NCI-H82 treated with DMSO at 0.1 percent for 48 hours (cell line): ENCODE data around the gene TANGO6.
"Not testable (repeated sequence)": the region's sequence is repeated elsewhere in the genome, so short reads cannot be mapped to it uniquely, and the experiment has no call there.

ENCODE experiments used
- DNase-seq: peaks from one replicate; lab custom pipeline; 2025; ENCODE audit not compliant: unreplicated experiment; lab: John Stamatoyannopoulos, UW

Gene TANGO6

DNA sequence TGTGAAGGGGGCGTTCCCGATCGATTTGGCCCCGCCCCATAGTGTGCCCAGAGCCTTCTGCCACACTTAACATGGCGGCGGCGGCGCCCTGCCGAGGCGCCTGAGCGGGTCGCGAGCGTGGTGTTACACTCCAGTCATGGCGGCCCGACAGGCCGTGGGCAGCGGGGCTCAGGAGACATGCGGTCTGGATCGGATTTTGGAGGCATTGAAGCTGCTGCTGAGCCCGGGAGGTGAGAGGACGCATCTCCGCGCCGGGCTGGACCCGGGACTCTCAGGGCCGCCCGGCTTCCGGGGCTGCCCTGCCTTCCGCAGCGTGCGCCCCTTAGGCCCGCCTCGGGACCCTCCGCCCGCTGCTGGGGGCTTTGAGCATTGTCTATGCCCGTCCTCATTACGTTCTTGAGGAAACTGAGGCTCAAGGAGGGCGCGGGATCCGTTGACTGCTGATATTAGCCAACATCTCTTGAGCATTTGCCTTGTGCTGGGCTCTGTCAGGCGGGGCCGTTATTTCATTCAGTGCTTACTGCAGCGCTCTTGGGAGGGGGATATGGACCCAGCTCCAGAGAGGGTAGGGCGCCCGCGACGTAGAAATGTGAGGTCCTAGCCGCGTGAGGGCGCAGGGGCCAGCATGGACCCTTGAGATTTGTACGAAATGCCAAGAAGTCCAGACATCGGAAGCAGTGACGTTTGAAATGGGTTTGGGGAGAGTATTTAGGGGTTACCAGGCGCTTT is at the start of gene TANGO6:
Gene TANGO6 (plus strand): TSS at position 50 of the 729 bp plus-strand sequence. CDS start 87 bp downstream, at position 137.
- DNase-seq, result peak; percentile 71

DNA sequence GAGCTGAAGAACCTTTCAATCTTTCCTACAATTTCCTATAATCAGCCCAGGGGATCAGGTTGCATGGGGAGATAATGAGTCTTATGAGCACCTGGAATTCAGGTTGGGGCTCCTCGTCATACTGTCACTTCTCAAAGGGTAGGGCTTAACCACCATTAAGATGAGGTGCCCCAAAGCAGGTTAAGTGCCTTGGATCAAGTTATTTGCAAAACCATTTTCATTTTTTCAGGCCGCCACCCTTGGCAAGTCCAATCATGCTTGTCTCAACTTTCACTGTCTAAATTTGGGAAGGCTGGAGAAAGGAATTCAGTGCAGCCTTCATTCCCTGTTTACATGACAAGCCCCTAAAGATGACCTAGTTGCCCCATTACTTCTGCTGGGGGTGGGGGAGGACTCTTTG is 44.9 kb upstream of the TANGO6 start:
- no peak for DNase-seq

DNA sequence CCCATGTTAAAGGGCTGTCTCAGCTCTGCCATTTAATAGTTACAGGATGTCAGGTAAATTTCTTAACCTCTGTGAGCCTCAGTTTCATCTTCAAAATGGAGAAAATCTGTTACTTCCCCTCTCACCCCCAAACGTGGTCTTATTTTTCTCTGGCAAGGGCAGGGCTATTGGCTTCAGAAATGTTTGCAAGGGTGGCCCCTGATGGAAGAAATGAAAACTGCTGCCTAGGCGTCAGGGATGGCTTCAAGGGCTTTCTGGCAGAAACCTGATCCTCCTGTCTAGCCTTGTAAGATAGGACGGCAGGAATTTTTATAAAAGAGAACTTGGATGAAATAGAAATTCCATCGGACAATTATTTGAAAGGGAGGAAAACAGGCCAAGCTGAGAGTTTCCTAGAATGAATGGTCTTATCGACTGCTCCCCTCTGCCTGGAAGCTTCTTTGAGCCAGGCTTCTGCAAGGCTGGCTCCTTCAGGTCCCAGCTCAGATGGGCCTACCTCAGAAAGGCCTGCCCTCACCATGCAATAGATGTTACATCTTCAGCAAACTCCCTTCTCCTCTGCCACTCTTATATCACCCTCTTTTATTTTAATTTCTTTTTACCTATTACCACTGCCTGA is 43.0 kb upstream of the TANGO6 start:
- no peak for DNase-seq

DNA sequence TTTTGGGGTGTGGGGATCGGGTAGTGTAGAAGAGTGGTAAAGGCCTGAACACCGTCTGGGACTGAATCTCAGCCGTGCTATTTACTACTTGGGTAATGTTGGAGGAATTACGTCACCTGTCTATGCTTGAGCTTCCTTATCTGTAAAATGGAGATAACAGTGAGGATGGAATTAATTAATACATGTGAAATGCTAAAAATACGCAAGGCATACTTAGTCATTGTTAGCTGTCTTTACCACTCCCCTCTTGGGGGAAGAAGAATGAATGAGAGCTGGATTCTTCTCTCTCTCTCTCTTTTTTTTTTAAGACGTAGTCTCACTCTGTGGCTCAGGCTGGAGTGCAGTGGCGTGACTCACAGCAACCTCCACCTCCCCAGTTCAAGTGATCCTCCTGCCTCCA is 41.1 kb upstream of the TANGO6 start:
- DNase-seq, result no peak

DNA sequence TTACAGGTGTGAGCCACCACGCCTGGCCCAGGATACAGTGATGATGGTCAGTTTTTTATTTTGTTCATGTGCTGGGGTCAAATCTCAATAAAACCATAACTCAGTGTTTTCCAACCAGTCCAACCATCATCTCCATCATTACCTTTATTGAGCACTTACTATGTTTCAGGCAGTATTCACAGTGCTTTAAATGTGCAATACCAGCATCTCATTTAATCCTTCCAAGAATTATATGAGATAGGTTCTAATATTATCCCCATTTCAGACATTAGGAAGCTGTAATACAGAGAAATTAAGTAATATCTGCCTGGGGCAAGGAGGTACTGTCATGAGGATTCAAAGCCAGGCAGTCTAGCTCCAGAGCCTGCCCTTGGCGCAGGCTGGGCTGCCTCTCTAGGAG is 36.9 kb upstream of the TANGO6 start:
- DNase-seq, result no peak

DNA sequence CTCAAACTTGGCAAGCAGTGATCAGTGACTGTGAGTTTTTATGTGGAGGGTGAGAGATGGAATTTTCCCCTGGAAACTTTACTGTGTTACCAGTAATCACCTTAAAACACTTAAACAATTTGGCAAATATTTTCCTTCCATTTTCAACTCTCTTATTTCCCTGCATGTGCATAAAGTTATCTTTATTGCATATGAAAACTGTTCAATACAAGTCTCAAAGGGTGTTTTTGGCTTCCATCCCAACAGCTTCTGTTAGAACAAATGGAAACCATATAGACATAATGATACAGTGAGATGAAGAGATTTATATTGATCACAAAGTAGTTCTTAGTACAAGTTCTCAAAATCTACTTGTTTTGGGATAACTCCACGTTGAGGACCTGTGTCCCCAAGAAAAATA is 36.4 kb upstream of the TANGO6 start:
- DNase-seq, result no peak

DNA sequence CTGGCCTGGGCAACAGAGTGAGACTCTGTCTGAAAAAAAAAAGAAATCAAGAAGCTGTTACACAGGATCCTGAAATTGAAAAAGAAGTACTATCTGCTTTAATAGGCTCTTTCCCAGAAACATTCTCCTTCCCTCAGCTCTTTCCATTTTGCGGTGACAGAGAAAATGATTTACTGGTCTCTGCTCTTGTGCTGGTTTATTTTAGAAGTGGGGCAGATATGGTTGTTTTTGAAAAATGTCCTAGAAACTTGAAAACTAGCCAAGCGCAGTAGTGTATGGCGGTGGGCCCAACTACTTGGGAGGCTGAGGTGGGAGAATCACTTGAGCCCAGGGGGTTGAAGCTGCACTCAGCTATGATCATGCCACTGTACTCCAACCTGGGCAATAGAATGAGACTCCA is 28.8 kb upstream of the TANGO6 start:
- DNase-seq, result no peak

DNA sequence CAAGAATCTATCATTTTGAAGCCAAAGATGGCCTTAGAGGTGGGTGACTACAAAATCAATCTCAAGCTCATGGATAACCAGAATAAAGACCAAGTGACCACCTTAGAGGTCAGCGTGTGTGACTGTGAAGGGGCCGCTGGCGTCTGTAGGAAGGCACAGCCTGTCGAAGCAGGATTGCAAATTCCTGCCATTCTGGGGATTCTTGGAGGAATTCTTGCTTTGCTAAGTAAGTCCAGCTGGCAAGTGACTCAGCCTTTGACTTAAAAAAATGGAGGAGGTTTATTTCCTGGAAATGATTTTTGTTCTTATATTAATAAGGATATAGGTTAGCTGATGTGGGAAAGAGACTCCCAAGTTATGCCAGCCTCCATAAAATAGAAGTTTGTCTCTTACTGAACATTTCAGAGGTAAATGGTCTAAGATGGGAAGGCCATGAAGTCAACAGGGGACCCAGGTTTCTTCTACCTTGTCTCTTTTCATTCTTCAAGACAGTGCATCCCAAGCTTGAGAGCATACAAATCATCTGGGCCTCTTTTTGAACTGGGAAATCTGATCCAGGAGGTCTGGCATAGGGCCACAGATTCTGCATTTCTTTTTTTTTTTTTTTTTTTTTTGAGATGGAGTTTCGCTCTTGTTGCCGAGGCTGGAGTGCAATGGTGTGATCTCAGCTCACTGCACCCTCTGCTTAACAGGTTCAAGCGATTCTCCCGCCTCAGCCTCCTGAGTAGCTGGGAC is 19.8 kb upstream of the TANGO6 start:
- no peak for DNase-seq

DNA sequence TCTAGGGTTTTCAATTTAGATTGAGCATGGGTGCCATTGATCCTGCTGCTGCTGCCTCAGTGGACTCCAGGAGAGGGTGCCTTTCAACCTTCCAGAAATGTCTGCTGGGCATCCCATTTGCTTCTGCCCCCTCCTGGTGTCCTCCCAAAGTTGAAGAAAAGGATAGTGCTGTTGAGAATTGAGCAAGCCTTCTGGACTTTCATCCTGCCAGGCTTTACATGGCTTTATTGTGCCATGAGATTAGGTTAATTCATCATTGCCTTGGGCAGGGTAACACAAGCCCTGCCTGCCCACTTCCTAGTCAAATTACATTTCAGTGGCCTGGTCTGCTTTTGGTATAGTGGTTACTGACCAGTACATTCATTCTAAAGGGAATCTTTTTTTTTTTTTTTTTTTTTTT is 17.9 kb upstream of the TANGO6 start:
- no peak for DNase-seq

DNA sequence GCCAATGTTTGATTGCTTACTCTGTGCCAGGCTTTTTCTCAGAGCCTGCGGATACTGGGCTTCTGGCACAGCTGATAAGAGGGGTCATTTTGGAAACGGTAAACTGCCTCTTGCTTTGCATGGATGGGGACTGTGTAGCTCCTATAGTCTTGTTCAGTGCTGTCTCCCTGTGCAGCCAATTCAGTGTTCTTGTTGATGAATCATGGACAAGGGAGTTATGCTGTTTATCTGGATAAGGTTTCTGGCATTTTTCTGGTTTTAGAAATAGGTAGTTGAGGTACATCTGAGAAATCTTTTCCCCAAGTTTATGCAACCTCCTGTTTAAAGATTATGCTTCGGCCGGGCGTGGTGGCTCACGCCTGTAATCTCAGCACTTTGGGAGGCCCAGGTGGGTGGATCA is 16.7 kb upstream of the TANGO6 start:
- no peak for DNase-seq

DNA sequence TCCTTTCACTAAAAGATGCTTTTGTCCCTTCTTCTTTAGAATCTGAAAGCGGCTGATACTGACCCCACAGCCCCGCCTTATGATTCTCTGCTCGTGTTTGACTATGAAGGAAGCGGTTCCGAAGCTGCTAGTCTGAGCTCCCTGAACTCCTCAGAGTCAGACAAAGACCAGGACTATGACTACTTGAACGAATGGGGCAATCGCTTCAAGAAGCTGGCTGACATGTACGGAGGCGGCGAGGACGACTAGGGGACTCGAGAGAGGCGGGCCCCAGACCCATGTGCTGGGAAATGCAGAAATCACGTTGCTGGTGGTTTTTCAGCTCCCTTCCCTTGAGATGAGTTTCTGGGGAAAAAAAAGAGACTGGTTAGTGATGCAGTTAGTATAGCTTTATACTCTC is 10.1 kb upstream of the TANGO6 start:
- no peak for DNase-seq

DNA sequence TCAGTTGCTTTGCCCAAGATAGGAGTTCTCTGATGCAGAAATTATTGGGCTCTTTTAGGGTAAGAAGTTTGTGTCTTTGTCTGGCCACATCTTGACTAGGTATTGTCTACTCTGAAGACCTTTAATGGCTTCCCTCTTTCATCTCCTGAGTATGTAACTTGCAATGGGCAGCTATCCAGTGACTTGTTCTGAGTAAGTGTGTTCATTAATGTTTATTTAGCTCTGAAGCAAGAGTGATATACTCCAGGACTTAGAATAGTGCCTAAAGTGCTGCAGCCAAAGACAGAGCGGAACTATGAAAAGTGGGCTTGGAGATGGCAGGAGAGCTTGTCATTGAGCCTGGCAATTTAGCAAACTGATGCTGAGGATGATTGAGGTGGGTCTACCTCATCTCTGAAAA is 8.8 kb upstream of the TANGO6 start:
- DNase-seq, result no peak

DNA sequence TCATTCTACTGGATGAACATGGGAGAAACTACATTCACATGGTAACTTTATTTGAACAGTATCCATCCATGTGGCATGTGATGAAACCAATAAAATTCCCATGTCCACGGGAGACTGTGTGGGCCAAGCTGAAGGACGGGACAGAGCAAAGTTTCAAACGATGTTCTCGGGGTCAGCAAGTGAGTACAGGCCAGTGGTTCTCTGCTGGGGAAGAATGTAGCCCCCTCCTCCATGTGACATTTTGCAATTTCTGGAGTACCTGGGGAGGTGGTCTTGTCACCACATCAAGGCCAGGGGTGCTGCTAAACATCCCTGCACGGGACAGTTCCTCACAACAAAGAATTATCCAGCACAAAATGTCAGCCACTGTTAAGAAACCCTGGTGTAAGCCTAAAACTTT is 7.4 kb upstream of the TANGO6 start:
- DNase-seq, result no peak

DNA sequence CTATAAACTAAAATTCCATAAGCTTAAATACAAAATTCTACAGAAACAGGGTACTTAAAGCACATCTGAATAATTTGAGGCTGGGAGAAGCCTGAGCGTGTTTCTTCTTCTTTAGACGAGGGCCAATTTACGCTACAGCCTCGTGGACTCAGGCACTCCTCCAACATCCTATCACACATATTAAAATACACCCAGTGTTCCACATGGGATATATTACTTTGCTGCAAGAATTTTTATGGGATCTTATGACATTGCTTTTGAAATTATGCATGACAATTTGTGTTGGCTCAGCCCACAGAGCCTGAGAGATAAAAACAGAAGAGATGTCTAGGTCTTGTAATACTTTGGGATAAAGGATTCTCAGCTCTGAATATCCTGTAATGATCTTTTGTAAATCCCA is 3.5 kb upstream of the TANGO6 start:
- no peak for DNase-seq

DNA sequence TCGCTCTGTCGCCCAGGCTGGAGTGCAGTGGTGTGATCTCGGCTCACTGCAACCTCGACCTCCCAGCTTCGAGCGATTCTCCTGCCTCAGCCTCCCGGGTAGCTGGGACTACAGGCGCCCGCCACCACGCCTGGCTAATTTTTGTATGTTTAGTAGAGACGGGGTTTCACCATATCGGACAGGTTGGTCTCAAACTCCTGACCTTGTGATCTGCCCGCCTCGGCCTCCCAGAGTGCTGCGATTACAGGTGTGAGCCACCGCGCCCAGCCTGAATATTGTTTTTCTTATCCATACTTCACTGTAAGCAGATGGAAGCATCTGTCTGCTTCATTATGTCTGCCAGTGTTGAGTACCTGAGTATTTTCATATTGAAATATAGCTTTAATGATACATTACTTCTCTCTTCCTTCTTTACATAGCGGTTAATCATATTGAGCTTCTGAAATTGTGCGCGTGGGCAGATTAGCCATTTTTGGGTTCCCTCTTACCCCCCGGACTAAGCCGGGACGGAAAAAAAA is 308 bp upstream of the TANGO6 start:
- DNase-seq, result not testable (repeated sequence)

DNA sequence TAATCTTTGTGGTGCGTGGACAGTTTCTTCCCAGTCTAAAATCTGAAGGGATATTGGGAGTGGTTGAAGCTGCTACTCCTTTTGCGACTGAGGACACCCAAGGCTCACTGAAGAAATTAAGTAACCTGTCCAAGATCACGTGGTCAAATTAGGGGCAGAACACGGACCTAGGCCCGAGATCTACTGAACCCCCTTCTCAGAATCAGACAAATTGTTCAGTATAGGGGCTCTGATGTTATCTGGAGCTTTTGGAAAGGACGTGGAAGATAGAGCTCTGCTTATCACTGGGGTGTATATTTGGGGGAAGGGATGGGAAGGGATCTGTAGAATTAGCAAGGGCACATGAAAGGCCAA is 857 bp downstream of the TANGO6 start:
- no peak for DNase-seq

DNA sequence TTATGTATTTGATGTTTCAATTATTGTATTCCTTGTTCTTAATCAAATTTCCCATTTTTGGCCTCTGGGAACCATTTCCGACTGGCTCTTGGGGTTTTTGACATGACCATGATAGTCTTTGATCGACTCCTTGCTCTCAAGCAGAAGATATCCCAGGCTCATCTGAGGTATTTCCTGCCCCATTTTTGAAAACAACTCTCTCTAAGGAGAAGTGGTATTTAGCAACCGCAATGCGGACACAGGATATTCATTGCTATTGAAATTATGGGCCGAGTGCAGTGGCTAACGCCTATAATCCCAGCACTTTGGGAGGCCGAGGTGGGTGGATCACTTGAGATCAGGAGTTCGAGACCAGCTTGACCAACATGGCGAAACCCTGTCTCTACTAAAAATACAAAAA is 5.5 kb downstream of the TANGO6 start:
- no peak for DNase-seq

DNA sequence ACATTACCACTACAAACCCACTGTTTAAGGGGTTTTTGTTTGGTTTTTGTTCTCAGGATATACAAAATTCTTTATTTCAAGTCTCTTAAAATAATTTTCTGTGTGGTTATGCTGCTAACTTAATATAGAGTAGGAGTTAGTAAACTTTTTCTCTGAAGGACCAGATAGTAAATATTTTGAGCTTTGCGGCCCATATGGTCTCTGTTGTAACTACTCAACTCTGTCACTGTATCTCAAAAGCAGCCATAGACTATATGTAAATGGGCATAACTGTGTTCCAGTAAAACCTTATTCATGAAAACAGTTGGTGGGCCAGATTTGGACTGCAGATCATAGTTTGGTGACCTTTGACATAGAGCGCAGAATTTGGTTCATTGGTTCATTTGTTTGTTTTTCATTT is 7.2 kb downstream of the TANGO6 start:
- DNase-seq, result no peak

DNA sequence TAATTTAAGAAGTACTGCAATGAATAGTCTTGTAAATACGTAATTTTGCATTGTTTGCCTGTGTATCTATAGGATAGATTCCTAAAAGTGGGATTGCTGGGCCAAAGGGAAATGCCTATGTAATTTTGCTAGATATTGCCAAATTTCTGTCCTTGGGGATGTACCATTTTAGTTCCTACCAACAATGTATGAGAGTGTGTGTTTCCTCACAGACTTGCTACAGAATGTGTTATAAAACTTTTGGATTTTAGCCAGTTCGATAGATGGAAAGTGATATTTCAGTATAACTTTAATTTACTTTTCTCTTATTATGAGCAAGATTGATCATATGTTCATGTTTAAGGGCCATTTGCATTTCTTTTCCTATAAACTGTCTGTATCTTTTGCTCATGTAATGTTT is 8.3 kb downstream of the TANGO6 start:
- no peak for DNase-seq

DNA sequence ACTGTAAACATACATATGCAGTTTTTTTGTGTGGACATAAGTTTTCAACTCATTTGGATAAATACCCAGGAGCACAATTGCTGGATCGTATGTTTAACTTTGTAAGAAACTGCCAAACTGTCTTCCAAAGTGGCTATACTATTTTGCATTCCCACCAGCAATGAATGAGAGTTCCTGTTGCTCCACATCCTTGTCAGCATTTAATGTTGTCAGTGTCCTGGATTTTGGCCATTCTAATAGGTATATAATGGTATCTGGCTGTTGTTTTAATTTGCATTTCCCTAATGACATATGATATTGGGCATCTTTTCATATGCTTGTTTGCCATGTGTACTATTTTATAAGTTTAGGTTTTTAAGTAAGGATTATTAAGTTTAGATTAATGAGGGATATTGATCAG is 14.1 kb downstream of the TANGO6 start:
- DNase-seq, result no peak

DNA sequence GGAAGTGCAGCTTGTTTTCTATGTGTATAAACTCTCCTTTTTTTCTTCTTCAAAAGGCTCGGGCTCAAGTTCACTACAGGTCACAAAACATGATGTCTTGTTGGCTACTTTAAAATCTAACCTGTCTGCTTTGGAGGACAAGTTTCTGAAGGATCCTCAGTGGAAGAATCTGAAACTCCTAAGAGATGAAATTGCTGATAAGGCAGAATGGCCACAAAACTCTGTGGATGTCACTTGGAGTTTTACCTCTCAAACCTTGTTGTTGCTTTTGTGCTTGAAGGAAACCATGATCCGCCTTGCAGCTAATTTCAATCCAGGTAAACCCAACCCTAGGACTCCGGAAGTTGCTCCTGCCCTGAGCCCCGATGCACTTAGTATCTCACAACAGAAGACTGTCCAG is 16.5 kb downstream of the TANGO6 start:
- no peak for DNase-seq
